Loucy (cell line): ENCODE data around the gene DCLK3.

Experiments
- EZH2phosphoT487 ChIP-seq: fragments of 200-600 bp; IDR thresholded peaks from 2 replicates; pipeline ENCODE4 v1.6.1; 2018; ENCODE audit warnings: antibody characterized with exemption, mild to moderate bottlenecking, moderate library complexity, borderline replicate concordance
- TF ChIP-seq, protein P1 (sequence below): fragments of 200-600 bp; sonication (generic); conservative IDR thresholded peaks from 2 replicates; pipeline ENCODE4 v1.5.1; 2014; ENCODE audit warnings: mild to moderate bottlenecking, antibody characterized with exemption, low read length

DNA sequence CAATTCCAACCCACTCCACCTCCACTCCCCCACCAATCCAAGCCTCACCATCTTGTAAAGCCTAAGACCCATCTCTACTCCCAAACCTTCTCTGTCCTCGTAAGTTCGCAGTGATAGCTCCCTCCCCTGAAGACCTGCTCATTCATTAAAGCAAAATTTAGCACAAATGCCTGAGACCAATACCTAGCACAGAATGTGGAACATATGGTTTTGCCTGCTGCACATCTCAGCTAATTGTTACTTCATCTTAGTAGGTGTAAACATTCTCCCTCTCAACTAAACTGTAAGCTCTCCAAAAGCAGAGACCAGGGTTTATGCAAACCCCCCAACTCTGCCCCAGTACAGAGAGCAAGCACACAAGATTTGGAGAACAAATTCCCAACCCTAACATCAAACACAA, 20.5 kb downstream of the DCLK3 start:
- TF ChIP-seq, protein P1, sequence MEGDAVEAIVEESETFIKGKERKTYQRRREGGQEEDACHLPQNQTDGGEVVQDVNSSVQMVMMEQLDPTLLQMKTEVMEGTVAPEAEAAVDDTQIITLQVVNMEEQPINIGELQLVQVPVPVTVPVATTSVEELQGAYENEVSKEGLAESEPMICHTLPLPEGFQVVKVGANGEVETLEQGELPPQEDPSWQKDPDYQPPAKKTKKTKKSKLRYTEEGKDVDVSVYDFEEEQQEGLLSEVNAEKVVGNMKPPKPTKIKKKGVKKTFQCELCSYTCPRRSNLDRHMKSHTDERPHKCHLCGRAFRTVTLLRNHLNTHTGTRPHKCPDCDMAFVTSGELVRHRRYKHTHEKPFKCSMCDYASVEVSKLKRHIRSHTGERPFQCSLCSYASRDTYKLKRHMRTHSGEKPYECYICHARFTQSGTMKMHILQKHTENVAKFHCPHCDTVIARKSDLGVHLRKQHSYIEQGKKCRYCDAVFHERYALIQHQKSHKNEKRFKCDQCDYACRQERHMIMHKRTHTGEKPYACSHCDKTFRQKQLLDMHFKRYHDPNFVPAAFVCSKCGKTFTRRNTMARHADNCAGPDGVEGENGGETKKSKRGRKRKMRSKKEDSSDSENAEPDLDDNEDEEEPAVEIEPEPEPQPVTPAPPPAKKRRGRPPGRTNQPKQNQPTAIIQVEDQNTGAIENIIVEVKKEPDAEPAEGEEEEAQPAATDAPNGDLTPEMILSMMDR: no peak
- TF ChIP-seq EZH2phosphoT487: no peak
